Stimulated activated CD8-positive, alpha-beta memory T cell treated with anti-CD3 and anti-CD28 coated beads, Interleukin-15, amount 100 ng/mL, for 4 hours (primary cell): ENCODE data around the gene SPATA32.
"Not testable (repeated sequence)": the region's sequence is repeated elsewhere in the genome, so short reads cannot be mapped to it uniquely, and the experiment has no call there.

Experiments
- DNase-seq, 2 donors: peaks; one replicate each; pipeline ENCODE4 v3.0.0-alpha.2; 2020; ENCODE audit warnings: low read depth in 2 of 2

The SPATA32 gene

DNA sequence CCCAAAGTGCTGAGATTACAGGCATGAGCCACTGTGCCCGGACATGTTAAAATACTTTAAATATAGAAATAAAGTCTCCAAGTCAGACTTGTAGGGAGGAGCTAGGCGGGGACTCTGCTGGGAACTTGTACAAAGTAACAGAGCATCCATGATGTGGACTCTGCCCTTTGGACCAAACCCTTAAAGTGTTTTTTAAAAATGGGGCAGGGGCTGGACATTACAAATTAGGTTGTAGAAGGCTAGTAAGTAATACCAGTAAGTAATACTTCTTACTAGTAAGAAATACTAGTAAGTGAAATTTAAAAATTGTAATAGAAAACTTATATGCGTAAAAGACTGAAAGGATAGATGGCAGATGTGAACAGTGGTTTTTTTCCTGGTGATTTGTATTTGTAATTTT is 9.7 kb upstream of the SPATA32 start:
- DNase-seq, result no peak

DNA sequence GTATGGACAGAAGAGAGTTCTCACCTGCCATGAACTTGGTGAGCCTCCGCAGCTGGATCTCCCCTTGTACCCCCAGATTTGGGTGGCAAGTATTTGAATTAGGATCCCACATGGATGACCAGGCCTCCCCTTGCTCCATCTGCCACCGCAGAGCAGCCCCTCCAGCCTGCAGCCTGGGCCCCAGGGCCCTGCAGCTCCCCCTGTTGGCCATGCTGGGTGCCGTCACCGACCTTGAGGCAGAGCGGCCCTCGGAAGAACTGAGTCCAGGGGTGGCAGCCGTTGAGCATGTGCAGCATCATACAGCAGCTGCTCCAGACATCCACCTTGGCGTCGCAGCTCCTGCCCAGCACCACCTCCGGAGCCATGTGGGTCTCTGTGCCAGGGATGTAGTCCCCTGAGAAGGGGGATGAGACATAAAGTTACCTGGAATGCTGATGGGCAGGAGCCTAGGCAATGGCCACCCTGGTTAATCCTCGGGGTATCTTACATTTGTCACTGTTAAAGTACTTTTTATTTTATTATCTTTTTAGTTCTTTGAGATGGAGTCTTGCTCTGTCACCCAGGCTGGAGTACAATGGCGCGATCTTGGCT is 9.0 kb upstream of the SPATA32 start:
- no peak for DNase-seq

DNA sequence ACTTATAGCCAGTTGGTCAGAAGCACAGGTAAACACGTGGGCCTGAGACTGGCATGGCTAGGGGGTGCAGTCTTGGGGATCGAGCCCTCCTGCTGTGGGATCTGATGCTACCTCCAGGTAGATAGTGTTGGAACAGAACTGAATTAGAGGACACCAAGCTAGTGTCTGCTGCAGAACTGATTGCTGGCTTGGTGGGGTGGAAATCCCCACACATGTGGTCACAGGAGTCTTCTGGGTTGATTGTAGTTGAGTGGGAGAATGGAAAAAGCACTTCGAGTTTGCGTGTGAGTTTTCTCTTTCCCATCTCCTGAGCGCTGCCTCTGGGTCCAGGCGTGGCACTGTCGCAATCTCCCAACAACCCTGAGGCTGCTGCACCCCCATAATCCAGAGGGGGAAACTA is 8.0 kb upstream of the SPATA32 start:
- no peak for DNase-seq

DNA sequence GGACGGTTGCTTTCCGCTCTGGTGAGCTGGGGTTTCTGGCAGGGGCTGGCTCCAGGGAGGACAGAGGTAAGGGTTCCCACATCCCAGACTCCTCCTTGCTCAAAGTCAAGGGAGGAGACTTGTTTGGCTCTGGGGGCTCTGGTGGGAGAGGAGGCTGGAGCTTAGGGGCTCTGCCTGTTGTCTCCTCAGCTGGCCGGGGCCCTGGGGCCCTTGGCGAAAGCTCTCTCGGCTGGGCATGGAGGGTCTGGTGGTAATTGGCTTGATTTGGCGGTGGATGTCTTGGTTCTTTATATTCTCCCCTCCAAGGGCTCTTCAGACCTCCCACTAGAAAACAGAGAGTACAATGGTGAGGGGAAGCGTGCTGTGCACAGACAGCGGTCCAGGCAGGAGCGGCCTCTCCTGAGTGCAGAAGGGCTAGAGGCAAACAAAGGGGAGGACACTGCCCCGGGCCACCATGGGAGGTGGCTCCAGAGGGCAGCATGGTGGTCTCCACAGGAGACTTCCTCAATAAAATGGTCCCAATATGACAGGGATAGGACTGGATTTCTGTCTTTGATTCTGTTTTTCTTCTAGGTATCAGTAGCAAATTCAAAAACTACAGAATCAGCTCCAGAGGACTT is 5.7 kb upstream of the SPATA32 start:
- no peak for DNase-seq

DNA sequence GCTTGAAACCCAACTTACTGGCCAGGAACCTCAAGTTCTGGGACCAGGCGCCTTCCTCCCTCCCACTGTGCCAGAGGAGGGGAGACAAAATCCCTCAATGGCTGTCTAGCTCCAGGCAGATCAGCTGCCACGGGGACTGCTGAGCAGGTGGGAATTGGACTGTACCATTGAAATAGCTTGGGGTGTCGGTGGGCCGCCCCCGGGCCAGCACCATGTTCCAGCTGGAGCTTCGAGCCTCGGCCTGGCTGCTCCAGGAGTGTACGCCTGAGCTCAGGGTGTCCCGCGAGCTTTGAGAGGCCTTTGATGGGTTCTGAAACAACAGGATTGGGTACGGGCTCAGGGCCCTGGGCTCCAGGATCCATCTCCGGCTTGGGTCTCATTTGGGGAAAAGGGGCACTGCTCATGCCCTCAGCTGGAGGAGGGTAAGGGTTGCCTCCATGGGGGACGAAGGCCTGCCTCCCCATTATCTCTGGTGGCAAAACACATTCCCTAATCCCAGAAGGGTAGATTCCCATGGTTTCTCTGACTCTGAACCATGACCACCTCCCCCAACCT is 4.6 kb upstream of the SPATA32 start:
- DNase-seq, result no peak

DNA sequence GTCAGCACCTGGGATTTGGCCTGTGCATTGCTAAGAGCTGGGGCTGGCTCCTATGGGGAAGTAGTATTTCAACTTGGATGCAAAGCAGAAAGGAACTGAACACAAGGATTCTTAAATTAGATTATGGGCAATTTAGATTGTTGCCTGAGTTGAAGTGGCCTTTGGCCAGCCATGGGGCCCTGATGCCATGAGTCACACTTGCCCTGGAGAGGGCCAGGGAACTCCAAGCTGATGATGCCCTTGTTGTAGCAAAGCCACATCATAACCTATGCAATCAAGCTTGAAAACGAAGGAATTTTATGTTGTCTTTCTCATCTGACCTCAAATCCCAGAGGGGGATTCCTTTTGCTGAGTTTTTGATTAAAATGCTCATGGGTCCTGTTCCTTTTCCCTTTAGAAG is 3.9 kb upstream of the SPATA32 start:
- DNase-seq, result no peak

DNA sequence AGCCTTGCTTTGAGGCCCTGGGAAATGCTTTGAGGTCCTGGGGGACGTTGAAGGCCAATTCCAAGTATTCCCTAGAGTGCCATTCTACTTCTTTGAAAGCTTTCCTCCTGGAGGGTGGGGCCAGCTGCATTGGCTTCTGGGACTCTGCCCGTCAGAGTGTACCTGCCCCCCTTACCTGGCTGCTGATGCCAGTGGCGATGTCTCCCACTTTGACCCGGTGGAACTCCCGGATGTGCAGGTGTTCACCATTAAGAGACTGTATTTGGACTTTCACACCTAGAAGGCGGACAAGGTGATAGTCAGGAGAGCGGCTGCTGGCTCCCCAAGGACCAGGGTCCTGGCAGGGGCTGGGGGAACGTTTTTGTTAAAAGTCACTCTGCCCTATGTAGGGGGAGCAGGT is 3.1 kb upstream of the SPATA32 start:
- DNase-seq, result no peak

DNA sequence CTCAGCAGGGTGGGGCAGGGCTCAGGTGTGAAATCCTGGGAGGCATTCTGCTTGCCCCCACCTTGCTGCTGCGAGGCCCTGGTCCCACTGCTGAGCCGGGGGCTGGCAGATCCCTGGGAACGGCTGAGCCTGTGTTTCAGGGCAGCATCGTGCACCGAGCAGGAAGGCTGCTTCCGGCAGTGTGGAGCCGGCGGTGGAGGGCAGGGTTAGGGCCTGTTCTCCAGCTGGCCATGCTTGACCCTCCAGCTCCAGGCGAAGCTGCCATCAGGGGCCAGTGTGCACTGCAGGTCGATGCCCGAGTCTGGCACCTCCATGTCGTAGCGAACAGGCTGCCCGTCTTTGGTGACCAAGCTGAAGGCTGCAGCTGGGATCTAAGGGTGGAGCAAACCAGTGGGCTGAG is 2.5 kb upstream of the SPATA32 start:
- DNase-seq, result no peak

DNA sequence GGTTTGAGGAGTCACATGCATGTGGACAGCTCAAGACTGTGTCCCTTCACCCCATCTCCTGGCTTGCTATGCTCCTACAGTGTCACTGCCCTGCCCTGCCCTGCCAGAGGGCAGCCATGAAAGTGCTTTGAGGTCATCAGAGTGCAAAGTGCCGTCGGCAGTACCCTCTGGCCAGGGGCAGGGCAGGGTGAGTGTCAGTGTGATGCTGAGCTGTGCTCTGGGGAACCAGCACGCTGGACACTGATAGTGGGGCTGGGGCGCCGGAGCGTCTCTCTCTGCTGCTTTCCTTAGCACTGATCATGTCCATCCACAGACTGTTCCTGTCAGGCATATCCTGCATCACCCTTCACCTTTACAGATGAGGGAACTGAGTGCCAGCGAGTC is 1.6 kb upstream of the SPATA32 start:
- DNase-seq, result no peak

DNA sequence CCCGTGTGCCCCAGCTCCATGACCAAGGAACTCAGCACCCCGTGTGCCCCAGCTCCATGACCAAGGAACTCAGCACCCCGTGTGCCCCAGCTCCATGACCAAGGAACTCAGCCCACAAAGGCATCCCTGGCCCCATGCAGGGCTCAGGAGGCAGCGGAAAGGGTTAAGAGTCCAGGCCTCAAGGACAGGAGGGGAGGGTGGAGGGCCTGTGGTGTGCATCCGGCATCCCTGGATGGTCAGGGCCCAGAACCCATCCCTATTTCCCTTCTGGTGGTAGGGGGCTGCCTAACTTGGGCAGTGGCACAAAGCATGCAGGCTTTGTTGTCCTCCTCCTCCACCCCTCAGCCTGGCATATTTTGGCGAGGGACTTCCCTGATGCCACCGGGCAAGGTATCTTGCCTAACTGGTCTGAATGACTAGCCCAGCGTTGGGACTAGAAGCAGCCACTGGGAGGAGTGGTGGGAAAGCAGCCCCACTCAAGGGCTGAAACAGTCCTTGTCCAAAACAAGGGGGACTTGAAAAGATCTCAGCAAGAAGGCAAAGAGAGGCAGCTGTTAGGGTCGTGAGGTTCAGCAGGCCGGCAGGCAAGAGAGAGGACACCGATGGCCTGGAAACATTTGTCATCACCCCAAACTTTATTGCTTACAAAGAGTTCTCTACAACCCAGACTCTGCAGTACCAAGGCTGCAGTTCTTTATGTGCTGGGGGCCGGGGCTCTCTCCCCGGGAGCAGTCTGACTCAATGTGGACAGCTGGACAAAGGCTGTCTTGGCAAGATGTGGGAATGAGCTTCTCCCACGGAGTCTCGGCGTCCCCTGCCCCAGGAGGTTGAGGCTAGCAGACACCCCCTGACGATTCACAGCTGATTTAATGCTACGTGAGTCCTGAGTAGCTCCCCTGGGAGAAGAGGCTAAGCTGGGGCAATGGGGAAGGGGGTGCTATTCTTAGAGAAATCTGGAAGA is 902 bp upstream of the SPATA32 start:
- no peak for DNase-seq

DNA sequence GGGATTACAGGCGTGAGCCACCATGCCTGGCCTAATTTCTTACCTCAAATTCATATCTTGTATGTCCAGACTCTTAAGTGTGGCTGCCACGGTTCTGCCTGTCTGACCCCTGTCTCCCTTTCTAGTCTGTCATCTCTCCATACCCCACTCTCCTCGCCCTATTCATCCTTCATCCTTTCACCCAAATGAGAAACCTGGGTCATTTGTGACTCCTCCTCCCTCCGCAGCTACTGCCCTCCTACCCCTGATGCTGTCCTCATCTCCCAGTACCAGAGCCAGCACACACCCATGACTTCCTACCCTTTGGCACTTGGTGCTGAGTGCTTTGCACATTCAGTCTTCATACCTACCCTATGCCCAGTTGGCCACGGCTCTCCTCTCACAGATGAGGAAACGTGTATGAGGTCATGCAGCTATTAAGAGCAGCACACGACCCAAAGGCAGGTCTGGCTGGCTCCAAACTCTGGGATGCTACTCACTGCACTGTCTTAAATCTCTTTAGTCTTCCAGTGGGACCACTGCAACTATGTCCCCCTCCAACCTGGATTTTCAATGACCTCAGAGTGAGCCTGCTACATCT is 1.6 kb downstream of the SPATA32 start:
- no peak for DNase-seq

DNA sequence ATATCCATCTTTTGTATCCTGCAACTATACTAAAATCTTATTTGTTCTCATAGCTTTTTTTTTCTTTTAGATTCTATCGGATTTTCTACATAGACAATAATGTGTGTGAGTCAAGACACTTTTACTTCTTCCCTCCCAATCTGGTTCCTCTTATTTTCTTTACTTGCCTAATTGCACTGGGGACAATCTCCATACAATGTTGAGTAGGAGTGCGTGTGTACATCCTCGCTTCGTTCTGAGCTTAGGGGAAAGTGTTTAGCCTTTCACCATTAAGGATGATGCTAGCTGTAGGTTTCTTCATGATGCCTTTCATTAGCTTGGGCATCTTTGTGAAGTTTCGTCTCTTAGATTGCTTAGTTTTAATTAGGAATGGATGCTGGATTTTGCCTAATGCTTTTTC is 2.9 kb downstream of the SPATA32 start:
- no peak for DNase-seq

DNA sequence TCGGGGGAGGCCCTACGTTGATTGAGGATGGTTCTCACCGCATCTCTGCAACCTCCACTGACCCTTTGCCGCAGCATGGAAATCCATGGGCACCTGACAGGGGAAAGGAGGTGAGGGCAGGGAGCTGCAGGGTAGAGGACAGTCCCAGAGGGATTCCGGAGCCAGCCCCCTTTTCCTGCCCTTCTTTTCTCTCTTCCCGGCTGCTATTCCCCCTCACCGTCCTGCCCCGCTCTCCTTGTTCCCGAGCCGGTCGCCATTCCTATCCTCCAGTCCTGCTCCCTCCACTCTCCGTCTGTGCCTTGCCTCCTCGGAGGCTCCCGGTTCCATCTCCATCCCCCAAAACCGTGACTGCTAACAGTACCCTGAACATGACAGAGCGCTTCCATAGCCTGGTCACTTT is 4.8 kb downstream of the SPATA32 start:
- no peak for DNase-seq

DNA sequence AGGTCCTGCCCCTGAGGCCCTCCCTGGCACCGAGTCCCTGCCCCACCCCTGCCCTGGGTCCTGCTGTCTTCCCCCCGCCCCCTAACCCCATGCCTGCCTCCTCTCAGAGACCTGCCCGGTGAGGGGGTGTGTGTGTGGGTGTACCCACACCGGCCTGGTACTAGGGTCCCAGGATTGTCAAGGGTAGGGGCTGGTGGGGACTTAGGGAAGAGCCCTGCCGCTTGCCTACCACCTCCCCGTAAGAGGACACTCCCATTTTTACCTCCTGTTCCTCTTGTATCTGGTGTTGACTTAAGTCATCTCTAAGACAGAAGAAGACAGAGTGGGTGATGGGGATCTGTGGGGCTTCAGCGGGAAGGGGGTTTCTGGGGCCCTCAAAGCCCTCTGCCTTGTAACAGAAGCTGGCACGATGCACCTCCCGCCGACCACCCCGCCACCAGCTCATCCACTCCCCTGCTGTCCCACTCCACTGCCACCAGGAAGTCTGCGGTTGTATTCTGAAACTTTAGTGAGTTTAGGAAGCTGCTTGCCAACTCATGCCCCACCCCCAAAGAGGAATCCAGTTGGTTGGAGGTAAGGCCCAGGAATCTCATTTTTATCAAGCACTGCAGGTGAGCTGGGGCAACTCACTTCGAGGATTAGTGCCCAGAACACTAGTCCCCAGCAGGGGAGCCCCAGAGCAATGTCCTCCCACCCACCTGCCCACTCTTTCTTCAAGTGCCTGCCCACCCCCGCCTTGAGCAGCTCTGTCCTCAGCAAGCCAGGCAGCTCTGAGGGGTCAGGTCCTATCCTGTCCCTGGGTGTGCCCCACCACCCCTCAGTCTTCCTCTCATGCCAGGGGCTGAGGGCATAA is 5.6 kb downstream of the SPATA32 start:
- DNase-seq, result no peak

DNA sequence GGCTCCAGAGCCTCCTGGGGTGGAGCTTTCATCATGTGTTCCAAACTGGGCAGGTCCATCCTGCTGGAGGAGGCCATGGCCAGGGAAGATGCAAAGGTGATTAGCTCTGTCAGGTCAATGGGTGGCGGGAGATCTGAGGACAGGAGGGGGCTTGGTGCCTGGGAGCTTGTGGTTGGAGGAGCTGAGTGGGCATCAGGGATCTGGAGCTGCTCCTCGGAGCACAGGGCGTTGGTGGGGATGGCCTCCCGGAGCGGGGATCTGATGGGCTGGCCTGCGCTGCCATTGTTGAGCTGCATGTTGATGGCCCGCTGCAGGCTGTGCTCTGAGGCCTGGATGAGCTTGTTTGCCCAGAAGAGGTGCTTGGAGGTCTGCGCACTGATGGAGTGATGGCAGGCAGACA is 6.5 kb downstream of the SPATA32 start:
- no peak for DNase-seq

DNA sequence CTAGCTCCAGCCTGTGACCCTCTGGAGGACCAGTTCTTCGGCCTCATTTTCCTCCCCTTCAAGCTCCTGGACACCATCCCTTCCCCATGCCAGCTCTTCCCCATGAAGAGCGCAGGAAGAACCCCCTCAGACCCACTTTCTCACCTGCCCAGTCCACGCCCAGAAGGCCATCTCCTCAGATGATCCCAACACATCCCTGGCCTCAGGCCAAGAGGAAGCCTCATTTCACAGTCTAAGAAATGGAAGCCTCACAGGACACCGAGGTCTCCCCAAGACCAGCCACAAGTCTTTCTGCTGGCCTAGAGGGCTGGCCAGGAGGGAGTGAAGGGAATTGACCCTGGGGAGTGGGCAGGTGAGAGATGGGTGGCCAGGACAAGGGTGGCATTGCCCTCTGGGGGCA is 8.0 kb downstream of the SPATA32 start:
- DNase-seq, result no peak

DNA sequence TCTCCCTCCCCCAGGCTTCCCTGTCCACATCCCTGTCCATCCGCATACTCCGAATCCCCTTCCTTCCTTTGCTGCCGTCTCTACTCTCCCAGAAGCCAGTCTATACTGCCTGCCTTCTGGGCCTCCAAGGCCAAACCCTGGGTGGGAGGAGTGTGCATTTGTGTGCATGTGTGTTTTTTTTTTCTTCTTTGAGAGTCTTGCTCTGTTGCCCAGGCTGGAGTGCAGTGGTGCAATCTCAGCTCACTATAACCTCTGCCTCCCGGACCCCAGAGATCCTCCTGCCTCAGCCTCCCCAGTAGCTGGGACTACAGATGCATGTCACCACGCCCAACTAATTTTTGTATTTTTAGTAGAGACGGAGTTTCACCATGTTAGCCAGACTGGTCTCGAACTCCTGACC is 8.7 kb downstream of the SPATA32 start:
- DNase-seq, result not testable (repeated sequence)

DNA sequence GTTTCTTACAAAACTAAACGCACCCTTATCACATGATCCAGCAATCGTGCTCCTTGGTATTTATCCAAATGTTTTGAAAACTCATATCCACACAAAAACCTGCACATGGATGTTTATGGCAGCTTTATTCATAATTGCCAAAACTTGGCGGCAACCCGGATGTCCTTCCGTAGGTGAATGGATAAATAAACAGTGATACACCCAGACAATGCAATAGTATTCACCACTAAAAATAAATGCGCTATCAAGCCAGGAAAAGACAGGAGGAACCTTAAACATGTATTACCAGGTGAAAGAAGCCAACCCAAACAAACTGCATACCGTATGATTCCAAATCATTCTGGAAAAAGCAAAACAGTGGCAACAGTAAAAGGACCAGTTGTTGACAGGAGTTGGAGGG is 10.0 kb downstream of the SPATA32 start:
- DNase-seq, result no peak

DNA sequence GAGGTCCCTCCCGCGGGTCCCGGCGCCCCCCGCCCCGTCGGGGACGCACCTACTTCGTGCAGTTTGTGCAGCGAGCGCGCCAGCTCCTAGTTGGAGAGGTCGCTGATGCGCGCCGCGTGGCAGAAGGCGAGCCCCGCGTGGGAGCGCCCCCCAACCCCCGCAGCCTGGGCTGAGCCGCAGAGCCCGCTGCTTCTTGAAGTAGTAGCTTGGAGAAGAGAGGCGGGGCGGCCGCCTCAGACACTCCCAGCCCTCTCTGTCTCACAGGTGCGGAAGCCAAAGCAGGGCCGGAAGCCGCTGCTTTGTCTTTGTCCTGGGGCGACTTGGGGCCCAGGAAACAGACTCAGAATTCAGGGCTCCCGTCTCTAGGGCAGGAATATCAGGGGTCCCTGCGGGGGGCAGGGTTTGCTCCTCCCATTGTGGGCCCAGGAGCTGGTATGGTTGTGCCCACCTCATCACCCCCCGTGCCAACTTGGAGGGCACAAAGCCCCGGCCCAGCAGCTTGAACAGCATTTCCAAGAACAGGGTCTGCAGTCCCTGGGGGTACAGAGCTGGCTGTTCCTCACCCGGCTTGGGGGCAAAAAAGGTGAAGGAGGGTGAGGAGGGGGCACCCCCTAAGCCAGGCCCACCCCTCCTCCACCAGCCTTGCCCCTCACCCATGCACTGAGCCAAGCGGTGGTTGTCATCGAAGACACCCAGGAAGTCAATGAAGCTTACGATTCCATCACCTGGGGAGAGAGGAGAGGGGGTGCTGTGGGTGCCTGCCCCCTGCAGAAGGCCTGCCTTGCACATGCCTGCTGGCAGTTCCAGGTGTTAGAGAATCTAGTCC is 13.5 kb downstream of the SPATA32 start:
- DNase-seq, result peak; percentile 70 to 76

DNA sequence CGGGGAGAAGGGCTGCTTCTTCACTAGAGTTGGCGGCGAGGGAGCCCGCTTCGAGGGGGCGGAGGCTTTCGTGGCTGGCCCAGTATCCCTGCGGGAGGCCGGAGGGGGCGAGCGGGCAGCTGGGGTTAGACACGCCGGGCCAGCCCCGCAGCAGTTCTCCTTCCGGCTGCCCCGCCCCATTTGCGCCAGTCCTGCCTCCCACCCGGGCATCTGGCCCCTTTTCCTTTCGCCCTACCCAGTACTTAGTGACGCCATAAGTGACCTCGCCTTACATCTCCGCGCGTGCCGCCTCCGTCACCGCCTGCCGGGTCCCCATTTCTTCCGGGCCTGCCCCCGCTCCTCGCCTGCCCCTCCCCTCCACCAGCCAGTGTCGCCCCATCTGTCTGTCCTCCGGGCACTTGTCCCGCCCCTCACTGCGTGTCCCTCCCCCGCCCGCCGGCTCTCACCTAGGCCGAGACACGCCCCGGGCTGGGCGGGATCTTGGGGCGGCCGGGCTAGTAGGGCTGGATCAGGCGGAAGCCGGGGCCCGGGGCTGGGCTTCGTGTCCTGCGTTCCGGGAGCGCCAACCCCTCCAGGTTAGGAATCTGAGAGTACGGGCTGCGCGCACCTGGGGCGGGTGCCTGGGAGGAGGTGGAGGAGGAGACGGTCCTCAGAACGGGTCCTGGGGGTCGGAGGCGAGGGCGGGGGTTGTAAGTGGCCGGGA is 14.3 kb downstream of the SPATA32 start:
- peak; percentile 92 to 94 for DNase-seq
